Hippocampal formation (tissue), 2 donors: Measurements from ENCODE around the gene GNGT2.
A peak's percentile ranks its signal among the peaks of the same experiment; 100 is the strongest.

Source experiments
- DNase-seq, 2 donors: peaks; one replicate each; lab custom pipeline; 2025; lab: John Stamatoyannopoulos, UW

The GNGT2 gene

GRCh38 chr17:49229076-49229804 lies 18.9 kb upstream of the GNGT2 start:
- no peak for DNase-seq

- peak; percentile 43 to 47 for DNase-seq
These were observed 17.3 kb upstream of the GNGT2 start for GRCh38 chr17:49227436-49228261.

GRCh38 chr17:49226771-49227435 lies 16.5 kb upstream of the GNGT2 start:
- no peak for DNase-seq

- DNase-seq = no peak
These were observed 15.3 kb upstream of the GNGT2 start for GRCh38 chr17:49225554-49226236.

GRCh38 chr17:49224997-49225337 lies 14.6 kb upstream of the GNGT2 start:
- DNase-seq = no peak

GRCh38 chr17:49224198-49224996 lies 14.0 kb upstream of the GNGT2 start:
- DNase-seq = no peak

GRCh38 chr17:49223517-49224197 lies 13.3 kb upstream of the GNGT2 start:
- peak in 1 of 2 donors; percentile 25 for DNase-seq

GRCh38 chr17:49223168-49223516 lies 12.8 kb upstream of the GNGT2 start:
- no peak for DNase-seq

GRCh38 chr17:49219987-49220386 lies 9.6 kb upstream of the GNGT2 start:
- no peak for DNase-seq

GRCh38 chr17:49218941-49219913 lies 8.9 kb upstream of the GNGT2 start:
- DNase-seq = no peak

- peak in 1 of 2 donors; percentile 17 for DNase-seq
These were observed 7.5 kb upstream of the GNGT2 start for GRCh38 chr17:49217651-49218413.

GRCh38 chr17:49216953-49217650 lies 6.7 kb upstream of the GNGT2 start:
- no peak for DNase-seq

GRCh38 chr17:49216482-49216881 lies 6.1 kb upstream of the GNGT2 start:
- no peak for DNase-seq

GRCh38 chr17:49214676-49215360 lies 4.4 kb upstream of the GNGT2 start:
- DNase-seq = no peak

GRCh38 chr17:49213847-49214246 lies 3.5 kb upstream of the GNGT2 start:
- DNase-seq = no peak

GRCh38 chr17:49213399-49213798 lies 3.0 kb upstream of the GNGT2 start:
- DNase-seq = no peak

GRCh38 chr17:49209061-49209571 lies 1.3 kb downstream of the GNGT2 start:
- no peak for DNase-seq
